ENCODE results near the gene ATXN1. TPM values are rescaled to one million over a fixed set of nuclear protein-coding genes. Genes with fewer than 3 reads are reported as not detected.

ATXN1 gene
- total RNA-seq, 1 donor from 2014 or later: 107 TPM

- Mint-ChIP-seq H3K4me3 (no peak overlapping the region), H3K27me3 (ENCODE audit: insufficient read depth) (peaks cover 2% of the 10 kb centered on the region), H3K4me1 (ENCODE audit: low read depth) (peaks cover 10% of the 10 kb centered on the region), H3K9me3 (no peaks in the 10 kb centered on the region), H3K27ac (no peak overlapping the region), H3K36me3 (ENCODE audit: low read depth) (peaks cover 23% of the 10 kb centered on the region)
- intact Hi-C loops (cut with micrococcal nuclease): no loop called here
- no peak for DNase-seq (ENCODE audit: low spot score)
These were observed 387.2 kb downstream of the ATXN1 start for GRCh38 chr6:16374016-16374415.

GRCh38 chr6:16372029-16372776, 389.1 kb downstream of the ATXN1 start:
- H3K36me3 Mint-ChIP-seq (ENCODE audit: low read depth): peaks cover 22% of the 10 kb centered on the region
- intact Hi-C loops (cut with micrococcal nuclease): no loop called here
- H3K4me1 Mint-ChIP-seq (ENCODE audit: low read depth): peaks cover 12% of the 10 kb centered on the region
- no peak overlapping the region for H3K27ac Mint-ChIP-seq
- no peak for DNase-seq (ENCODE audit: low spot score)
- H3K27me3 Mint-ChIP-seq (ENCODE audit: insufficient read depth): peaks cover 2% of the 10 kb centered on the region
- no peaks in the 10 kb centered on the region for H3K9me3 Mint-ChIP-seq
- H3K4me3 Mint-ChIP-seq: no peak overlapping the region

- no peak overlapping the region for H3K4me3 Mint-ChIP-seq
- peaks cover 2% of the 10 kb centered on the region for H3K27me3 Mint-ChIP-seq (ENCODE audit: insufficient read depth)
- H3K36me3 Mint-ChIP-seq (ENCODE audit: low read depth): peaks cover 22% of the 10 kb centered on the region
- no peak for DNase-seq (ENCODE audit: low spot score)
- no peak overlapping the region for H3K27ac Mint-ChIP-seq
- H3K9me3 Mint-ChIP-seq: no peaks in the 10 kb centered on the region
- H3K4me1 Mint-ChIP-seq (ENCODE audit: low read depth): peaks cover 15% of the 10 kb centered on the region
- intact Hi-C loops (cut with micrococcal nuclease): no loop called here
These were observed 389.9 kb downstream of the ATXN1 start for GRCh38 chr6:16371401-16371800.

- Mint-ChIP-seq H3K4me3 (no peak overlapping the region), H3K9me3 (no peaks in the 10 kb centered on the region), H3K4me1 (ENCODE audit: low read depth) (peaks cover 15% of the 10 kb centered on the region), H3K36me3 (ENCODE audit: low read depth) (peaks cover 22% of the 10 kb centered on the region), H3K27me3 (ENCODE audit: insufficient read depth) (peaks cover 2% of the 10 kb centered on the region), H3K27ac (no peak overlapping the region)
- no peak for DNase-seq (ENCODE audit: low spot score)
- intact Hi-C loops (cut with micrococcal nuclease): no loop called here
These were observed 390.3 kb downstream of the ATXN1 start for GRCh38 chr6:16370943-16371342.

- H3K4me1 Mint-ChIP-seq (ENCODE audit: low read depth): peaks cover 13% of the 10 kb centered on the region
- no peak overlapping the region for H3K4me3 Mint-ChIP-seq
- peaks cover 21% of the 10 kb centered on the region for H3K36me3 Mint-ChIP-seq (ENCODE audit: low read depth)
- no peak overlapping the region for H3K27ac Mint-ChIP-seq
- H3K9me3 Mint-ChIP-seq: no peaks in the 10 kb centered on the region
- intact Hi-C loops (cut with micrococcal nuclease): no loop called here
- peaks cover 2% of the 10 kb centered on the region for H3K27me3 Mint-ChIP-seq (ENCODE audit: insufficient read depth)
- DNase-seq (ENCODE audit: low spot score): no peak
These were observed 391.3 kb downstream of the ATXN1 start for GRCh38 chr6:16369989-16370388.

GRCh38 chr6:16369140-16369745, 392.0 kb downstream of the ATXN1 start:
- no peak overlapping the region for H3K4me3 Mint-ChIP-seq
- intact Hi-C loops (cut with micrococcal nuclease): no loop called here
- DNase-seq (ENCODE audit: low spot score): no peak
- H3K4me1 Mint-ChIP-seq (ENCODE audit: low read depth): peaks cover 6% of the 10 kb centered on the region
- peaks cover 2% of the 10 kb centered on the region for H3K27me3 Mint-ChIP-seq (ENCODE audit: insufficient read depth)
- no peak overlapping the region for H3K27ac Mint-ChIP-seq
- H3K9me3 Mint-ChIP-seq: no peaks in the 10 kb centered on the region
- H3K36me3 Mint-ChIP-seq (ENCODE audit: low read depth): peaks cover 16% of the 10 kb centered on the region

- intact Hi-C loops (cut with micrococcal nuclease): no loop called here
- Mint-ChIP-seq H3K9me3 (no peaks in the 10 kb centered on the region), H3K4me1 (ENCODE audit: low read depth) (peaks cover 5% of the 10 kb centered on the region), H3K27me3 (ENCODE audit: insufficient read depth) (peaks cover 2% of the 10 kb centered on the region), H3K4me3 (no peak overlapping the region), H3K36me3 (ENCODE audit: low read depth) (peaks cover 9% of the 10 kb centered on the region), H3K27ac (no peak overlapping the region)
- no peak for DNase-seq (ENCODE audit: low spot score)
These were observed 393.7 kb downstream of the ATXN1 start for GRCh38 chr6:16367571-16367970.

- no peak for DNase-seq (ENCODE audit: low spot score)
- H3K4me3 Mint-ChIP-seq: no peak overlapping the region
- H3K36me3 Mint-ChIP-seq (ENCODE audit: low read depth): no peaks in the 10 kb centered on the region
- H3K27me3 Mint-ChIP-seq (ENCODE audit: insufficient read depth): no peaks in the 10 kb centered on the region
- no peaks in the 10 kb centered on the region for H3K9me3 Mint-ChIP-seq
- no peak overlapping the region for H3K27ac Mint-ChIP-seq
- peaks cover 5% of the 10 kb centered on the region for H3K4me1 Mint-ChIP-seq (ENCODE audit: low read depth)
- intact Hi-C loops (cut with micrococcal nuclease): no loop called here
These were observed 397.5 kb downstream of the ATXN1 start for GRCh38 chr6:16363749-16364148.

- peaks cover 5% of the 10 kb centered on the region for H3K4me1 Mint-ChIP-seq (ENCODE audit: low read depth)
- no peak for DNase-seq (ENCODE audit: low spot score)
- no peaks in the 10 kb centered on the region for H3K9me3 Mint-ChIP-seq
- H3K4me3 Mint-ChIP-seq: no peak overlapping the region
- no peaks in the 10 kb centered on the region for H3K27me3 Mint-ChIP-seq (ENCODE audit: insufficient read depth)
- H3K36me3 Mint-ChIP-seq (ENCODE audit: low read depth): no peaks in the 10 kb centered on the region
- H3K27ac Mint-ChIP-seq: no peak overlapping the region
- intact Hi-C loops (cut with micrococcal nuclease): no loop called here
These were observed 398.3 kb downstream of the ATXN1 start for GRCh38 chr6:16362819-16363589.

- no peak overlapping the region for H3K4me3 Mint-ChIP-seq
- H3K9me3 Mint-ChIP-seq: no peaks in the 10 kb centered on the region
- no peaks in the 10 kb centered on the region for H3K27me3 Mint-ChIP-seq (ENCODE audit: insufficient read depth)
- H3K36me3 Mint-ChIP-seq (ENCODE audit: low read depth): peaks cover 2% of the 10 kb centered on the region
- no peak for DNase-seq (ENCODE audit: low spot score)
- intact Hi-C loops (cut with micrococcal nuclease): no loop called here
- H3K4me1 Mint-ChIP-seq (ENCODE audit: low read depth): peaks cover 4% of the 10 kb centered on the region
- no peak overlapping the region for H3K27ac Mint-ChIP-seq
These were observed 399.0 kb downstream of the ATXN1 start for GRCh38 chr6:16362296-16362695.

GRCh38 chr6:16361861-16362260, 399.4 kb downstream of the ATXN1 start:
- H3K27ac Mint-ChIP-seq: no peak overlapping the region
- no peak for DNase-seq (ENCODE audit: low spot score)
- intact Hi-C loops (cut with micrococcal nuclease): no loop called here
- H3K27me3 Mint-ChIP-seq (ENCODE audit: insufficient read depth): no peaks in the 10 kb centered on the region
- H3K36me3 Mint-ChIP-seq (ENCODE audit: low read depth): peaks cover 2% of the 10 kb centered on the region
- H3K9me3 Mint-ChIP-seq: no peaks in the 10 kb centered on the region
- no peak overlapping the region for H3K4me3 Mint-ChIP-seq
- no peaks in the 10 kb centered on the region for H3K4me1 Mint-ChIP-seq (ENCODE audit: low read depth)

- intact Hi-C loops (cut with micrococcal nuclease): no loop called here
- no peak for DNase-seq (ENCODE audit: low spot score)
These were observed 400.1 kb downstream of the ATXN1 start for GRCh38 chr6:16361121-16361520.

GRCh38 chr6:16360365-16360764, 400.9 kb downstream of the ATXN1 start:
- H3K27ac Mint-ChIP-seq: no peak overlapping the region
- peaks cover 9% of the 10 kb centered on the region for H3K4me1 Mint-ChIP-seq (ENCODE audit: low read depth)
- no peaks in the 10 kb centered on the region for H3K9me3 Mint-ChIP-seq
- intact Hi-C loops (cut with micrococcal nuclease): no loop called here
- no peak overlapping the region for H3K4me3 Mint-ChIP-seq
- H3K27me3 Mint-ChIP-seq (ENCODE audit: insufficient read depth): no peaks in the 10 kb centered on the region
- no peak for DNase-seq (ENCODE audit: low spot score)
- H3K36me3 Mint-ChIP-seq (ENCODE audit: low read depth): peaks cover 5% of the 10 kb centered on the region

More at GRCh38 chr6:16361121-16361520, 400.1 kb downstream of the ATXN1 start:
- H3K4me1 Mint-ChIP-seq (ENCODE audit: low read depth): peaks cover 5% of the 10 kb centered on the region
- no peaks in the 10 kb centered on the region for H3K27me3 Mint-ChIP-seq (ENCODE audit: insufficient read depth)
- no peak overlapping the region for H3K27ac Mint-ChIP-seq
- H3K4me3 Mint-ChIP-seq: no peak overlapping the region
- no peaks in the 10 kb centered on the region for H3K9me3 Mint-ChIP-seq
- peaks cover 2% of the 10 kb centered on the region for H3K36me3 Mint-ChIP-seq (ENCODE audit: low read depth)

Measured in activated T-helper 1 cell treated with anti-CD3 and anti-CD28 coated beads, Interleukin-12 subunit alpha, Interleukin-12 subunit beta, Interleukin-2, Interleukin-4 antibody, amounts not matched to agents 30 ng/mL and 10 ng/mL and 1 ng/mL, durations not matched to agents 14 hours and 24 hours and 36 hours (primary cell).